Measurements from ENCODE around the gene PLEKHH1.

The PLEKHH1 gene

GRCh38 chr14:67572608-67573007 is 39.5 kb downstream of the PLEKHH1 start:
- Histone ChIP-seq H3K4me3 (ENCODE audit: low read depth, low read length) (no peak overlapping the region), H3K4me1 (ENCODE audit: control insufficient read depth, insufficient read depth, low read length) (no peaks in the 10 kb centered on the region), H3K27ac (ENCODE audit: extremely low read depth, low read depth, low read length) (no peak overlapping the region), H3K36me3 (ENCODE audit: control insufficient read depth in 2 of 2, insufficient read depth in 1 of 2, low read length in 2 of 2) (peaks cover 0 to 40% of the 10 kb centered on the region in 2 experiments; a peak in 1 of 3 replicates), H3K9me3 (ENCODE audit: control insufficient read depth, insufficient read depth, low read depth, low read length) (no peaks in the 10 kb centered on the region)
- TF ChIP-seq KLF8 (tag by site-specific recombination; IDR thresholded peaks at IDR 0.05) (no peak), ZSCAN23 (tag by site-specific recombination; IDR thresholded peaks at IDR 0.05) (no peak), ZSCAN30 (tag by site-specific recombination; IDR thresholded peaks at IDR 0.05) (no peak), ZNF37A (tag by site-specific recombination; IDR thresholded peaks at IDR 0.05) (no peak), RBAK (tag by site-specific recombination; IDR thresholded peaks at IDR 0.05) (no peak), ZBTB20 (tag by site-specific recombination; IDR thresholded peaks at IDR 0.05) (no peak), ZNF138 (tag by site-specific recombination; IDR thresholded peaks at IDR 0.05; ENCODE audit: borderline replicate concordance) (no peak), ZFHX2 (tag by site-specific recombination; conservative IDR thresholded peaks at IDR 0.05) (no peak), ZBTB6 (tag by site-specific recombination; IDR thresholded peaks at IDR 0.05) (no peak), ZNF596 (tag by site-specific recombination; IDR thresholded peaks at IDR 0.05) (no peak), ZNF10 (tag by site-specific recombination; IDR thresholded peaks at IDR 0.05) (no peak), SCRT1 (tag by site-specific recombination; IDR thresholded peaks at IDR 0.05; ENCODE audit: borderline replicate concordance) (no peak), ZNF555 (tag by site-specific recombination; conservative IDR thresholded peaks at IDR 0.05) (no peak), ZNF792 (tag by site-specific recombination; IDR thresholded peaks at IDR 0.05) (no peak), ZBTB1 (tag by site-specific recombination; IDR thresholded peaks at IDR 0.05) (no peak), ZNF660 (tag by site-specific recombination; IDR thresholded peaks at IDR 0.05) (no peak), ZEB2 (tag by site-specific recombination; IDR thresholded peaks at IDR 0.05) (no peak), ATF2 (tag by site-specific recombination; IDR thresholded peaks at IDR 0.05; ENCODE audit: low read depth) (no peak)
- TF ChIP-seq, protein P1, sequence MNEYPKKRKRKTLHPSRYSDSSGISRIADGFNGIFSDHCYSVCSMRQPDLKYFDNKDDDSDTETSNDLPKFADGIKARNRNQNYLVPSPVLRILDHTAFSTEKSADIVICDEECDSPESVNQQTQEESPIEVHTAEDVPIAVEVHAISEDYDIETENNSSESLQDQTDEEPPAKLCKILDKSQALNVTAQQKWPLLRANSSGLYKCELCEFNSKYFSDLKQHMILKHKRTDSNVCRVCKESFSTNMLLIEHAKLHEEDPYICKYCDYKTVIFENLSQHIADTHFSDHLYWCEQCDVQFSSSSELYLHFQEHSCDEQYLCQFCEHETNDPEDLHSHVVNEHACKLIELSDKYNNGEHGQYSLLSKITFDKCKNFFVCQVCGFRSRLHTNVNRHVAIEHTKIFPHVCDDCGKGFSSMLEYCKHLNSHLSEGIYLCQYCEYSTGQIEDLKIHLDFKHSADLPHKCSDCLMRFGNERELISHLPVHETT (tag by site-specific recombination; IDR thresholded peaks at IDR 0.05) = no peak
- TF ChIP-seq, protein P2, sequence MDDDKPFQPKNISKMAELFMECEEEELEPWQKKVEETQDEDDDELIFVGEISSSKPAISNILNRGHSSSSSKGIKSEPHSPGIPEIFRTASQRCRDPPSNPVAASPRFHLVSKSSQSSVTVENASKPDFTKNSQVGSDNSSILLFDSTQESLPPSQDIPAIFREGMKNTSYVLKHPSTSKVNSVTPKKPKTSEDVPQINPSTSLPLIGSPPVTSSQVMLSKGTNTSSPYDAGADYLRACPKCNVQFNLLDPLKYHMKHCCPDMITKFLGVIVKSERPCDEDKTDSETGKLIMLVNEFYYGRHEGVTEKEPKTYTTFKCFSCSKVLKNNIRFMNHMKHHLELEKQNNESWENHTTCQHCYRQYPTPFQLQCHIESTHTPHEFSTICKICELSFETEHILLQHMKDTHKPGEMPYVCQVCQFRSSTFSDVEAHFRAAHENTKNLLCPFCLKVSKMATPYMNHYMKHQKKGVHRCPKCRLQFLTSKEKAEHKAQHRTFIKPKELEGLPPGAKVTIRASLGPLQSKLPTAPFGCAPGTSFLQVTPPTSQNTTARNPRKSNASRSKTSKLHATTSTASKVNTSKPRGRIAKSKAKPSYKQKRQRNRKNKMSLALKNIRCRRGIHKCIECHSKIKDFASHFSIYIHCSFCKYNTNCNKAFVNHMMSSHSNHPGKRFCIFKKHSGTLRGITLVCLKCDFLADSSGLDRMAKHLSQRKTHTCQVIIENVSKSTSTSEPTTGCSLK (tag by site-specific recombination; IDR thresholded peaks at IDR 0.05) = no peak
- ChIA-PET CTCF (interaction anchor here (0.5 to 9.4 kb wide), 8 partner anchors 10 to 144 kb away, joined by 3 to 143 read pairs (median 10); no protein-coding TSS in a partner anchor), POLR2A (no interaction called here)
